ENCODE measurements around the gene GANC.

- TF ChIP-seq CTCF (conservative IDR thresholded peaks at IDR 0.05; ENCODE audit: low read length), result no peak
- no peak for TF ChIP-seq EZH2phosphoT487 (IDR thresholded peaks at IDR 0.05; ENCODE audit: borderline replicate concordance)
These were observed 51.3 kb downstream of the GANC start for GRCh38 chr15:42324308-42324707.
